Smooth muscle cell of the brain vasculature (primary cell): ENCODE data around the gene UBASH3A.

Experiments
- DNase-seq: peaks from one replicate; pipeline ENCODE4 v3.0.0-alpha.2; 2012; ENCODE audit warnings: low read depth, low spot score

The UBASH3A gene

GRCh38 chr21:42374457-42374856 is 29.2 kb upstream of the UBASH3A start:
- no peak for DNase-seq

DNA sequence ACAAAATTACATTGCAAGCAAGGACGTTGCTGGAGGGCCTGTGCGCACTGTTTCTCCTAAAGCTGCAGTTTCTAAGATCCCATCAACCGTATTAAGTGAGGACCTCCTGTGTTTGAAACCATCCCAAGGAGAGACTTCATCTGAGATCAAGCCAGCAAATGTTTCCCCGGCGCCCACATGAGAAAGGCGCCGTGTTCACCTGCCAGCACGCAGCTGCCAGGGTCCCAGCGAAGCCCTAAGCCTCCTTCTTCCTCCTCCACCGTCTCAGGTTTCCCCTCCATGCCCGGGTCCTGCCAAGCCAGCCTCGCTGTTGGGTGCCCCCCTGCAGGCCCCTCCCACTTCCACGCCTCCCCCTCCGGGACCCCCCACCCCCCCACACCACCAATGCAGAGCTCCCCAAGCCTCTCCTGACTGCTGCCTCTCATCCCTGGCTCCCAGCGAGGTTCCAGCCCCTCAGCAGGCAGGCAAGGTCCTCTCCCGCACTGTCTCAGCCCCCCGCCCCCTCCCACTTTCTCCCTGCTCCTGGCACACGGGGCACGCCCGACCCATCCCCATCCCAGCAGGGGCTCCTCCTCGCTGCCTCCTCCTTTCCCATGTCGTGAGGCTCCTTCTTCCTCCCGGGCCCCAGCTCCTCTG is 28.7 kb upstream of the UBASH3A start:
- DNase-seq: no peak

GRCh38 chr21:42375506-42375905 is 28.2 kb upstream of the UBASH3A start:
- no peak for DNase-seq

DNA sequence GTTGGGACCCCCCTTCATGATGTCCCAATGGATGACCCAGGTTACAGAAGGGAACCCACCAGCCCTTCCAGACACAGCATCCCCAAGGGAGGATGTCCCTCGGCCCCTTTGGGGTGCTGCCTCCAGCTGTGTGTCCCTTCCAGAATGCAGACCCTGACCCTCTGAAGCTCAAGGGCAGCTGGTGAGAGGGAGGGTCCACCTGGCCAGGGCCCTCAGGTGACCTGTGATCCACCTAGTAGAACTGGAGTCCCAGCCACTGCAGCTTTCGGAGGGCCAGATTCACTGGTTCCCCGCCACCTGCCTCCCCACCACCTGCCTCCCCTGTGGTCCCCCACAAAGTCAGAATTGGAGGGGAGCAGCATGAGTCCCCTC is 27.8 kb upstream of the UBASH3A start:
- DNase-seq: no peak

- DNase-seq: no peak
Observed at GRCh38 chr21:42376338-42376982, 27.2 kb upstream of the UBASH3A start.

- no peak for DNase-seq
Observed at GRCh38 chr21:42377211-42377950, 26.3 kb upstream of the UBASH3A start.

DNA sequence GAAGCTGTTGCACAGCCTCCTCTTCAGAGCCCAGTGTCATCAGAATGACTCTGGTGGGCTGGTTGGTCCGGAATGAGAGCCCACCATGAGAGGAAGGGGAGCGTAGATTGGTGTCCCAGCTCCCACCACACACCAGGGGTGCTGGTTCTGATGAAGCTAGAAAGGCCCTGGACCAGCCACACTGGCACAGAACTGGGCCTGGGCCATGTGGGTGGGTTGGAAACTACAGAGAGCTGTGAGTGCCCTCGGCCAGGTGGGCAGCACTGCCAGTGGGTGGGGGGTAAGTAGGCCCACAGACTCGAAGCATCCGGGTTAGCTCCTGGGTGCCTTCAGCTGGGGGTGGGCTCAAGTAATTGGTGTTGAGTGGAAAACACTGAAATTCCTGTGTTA is 25.8 kb upstream of the UBASH3A start:
- DNase-seq: no peak

DNA sequence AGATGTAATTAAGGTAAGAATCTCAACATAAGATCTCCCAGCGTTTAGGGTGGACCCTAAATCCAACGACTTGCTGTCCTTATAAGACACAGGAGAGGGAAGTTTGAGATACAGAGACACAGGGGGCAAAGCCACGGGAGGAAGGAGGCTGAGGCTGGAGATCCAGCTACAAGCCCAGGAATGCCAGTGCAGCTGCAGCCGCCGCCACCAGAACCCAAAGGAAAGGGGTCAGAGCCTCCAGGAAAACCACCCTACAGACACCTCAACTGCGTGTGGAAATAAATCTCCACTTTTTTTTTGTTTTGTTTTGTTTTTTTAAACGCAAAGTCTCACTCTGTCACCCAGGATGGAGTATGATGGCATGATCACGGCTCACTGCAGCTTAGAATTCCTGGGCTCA is 25.3 kb upstream of the UBASH3A start:
- DNase-seq: no peak

GRCh38 chr21:42379426-42380215 is 24.1 kb upstream of the UBASH3A start:
- DNase-seq: no peak

DNA sequence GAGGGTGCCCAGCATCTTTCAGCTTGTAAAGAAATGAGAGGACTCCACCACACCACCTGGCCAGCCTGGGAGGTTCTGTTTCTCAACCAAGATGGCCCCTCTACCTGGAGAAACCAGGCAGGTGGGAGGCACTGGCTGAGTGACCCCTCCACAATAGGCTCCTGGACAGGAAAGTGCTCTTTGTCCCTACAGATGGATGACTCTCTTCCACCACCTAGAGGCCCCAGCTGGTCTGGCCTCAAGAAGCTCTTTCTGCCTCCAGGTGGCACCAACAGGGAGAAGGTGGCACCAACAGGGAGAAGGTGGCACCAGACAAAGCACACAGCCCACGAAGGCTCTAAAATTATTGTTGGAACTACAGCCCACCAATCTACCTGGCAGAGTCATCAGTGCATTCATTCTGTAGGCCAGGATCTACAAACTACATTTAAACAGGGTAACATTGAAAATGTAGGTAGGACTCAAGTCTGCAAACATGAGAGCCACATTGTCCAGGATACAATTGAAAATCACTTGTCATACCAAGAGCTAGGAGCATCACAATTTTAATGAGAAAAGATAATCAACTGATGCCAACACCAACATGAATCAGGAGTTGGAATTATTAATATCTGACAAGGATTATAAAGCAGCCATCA is 22.2 kb upstream of the UBASH3A start:
- DNase-seq: no peak

DNA sequence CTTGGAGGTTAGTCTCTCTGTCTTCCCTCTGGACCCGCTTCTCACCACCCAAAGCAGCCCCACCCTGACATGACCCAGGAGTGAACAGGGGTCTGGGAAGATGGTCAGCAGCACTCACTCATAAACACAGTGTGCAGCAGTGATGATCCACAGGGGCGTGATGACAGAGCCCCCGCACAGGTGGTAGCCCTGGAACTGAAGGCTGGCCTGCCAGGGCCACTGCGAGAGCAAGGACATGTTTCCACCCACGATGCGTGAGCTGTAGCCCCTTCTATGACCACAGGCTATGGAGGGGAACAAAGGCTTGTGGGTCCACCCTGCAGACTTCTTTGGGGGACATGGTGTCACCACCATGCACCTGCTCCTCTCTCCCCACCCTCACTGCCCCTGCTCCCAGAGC is 20.8 kb upstream of the UBASH3A start:
- DNase-seq: no peak

DNA sequence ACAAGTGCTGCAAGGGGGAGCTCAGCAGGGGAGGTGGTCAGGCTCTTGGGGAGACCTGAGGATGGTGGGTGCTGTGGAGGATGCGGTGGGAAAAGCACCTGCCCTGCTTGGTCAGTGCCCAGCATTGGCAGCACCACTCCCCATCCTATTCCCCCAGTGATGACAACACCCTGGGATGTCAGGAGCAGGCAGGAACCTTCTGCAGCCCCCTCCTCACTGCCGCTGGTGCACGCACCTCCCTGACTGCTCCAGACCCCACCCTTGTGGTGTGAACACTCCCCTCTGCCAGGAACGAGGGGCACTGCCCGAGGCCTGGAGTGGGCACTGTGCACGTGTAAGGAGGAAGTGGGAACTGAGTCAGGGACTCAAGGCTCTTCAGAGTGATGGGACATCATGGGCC is 20.4 kb upstream of the UBASH3A start:
- DNase-seq: no peak

DNA sequence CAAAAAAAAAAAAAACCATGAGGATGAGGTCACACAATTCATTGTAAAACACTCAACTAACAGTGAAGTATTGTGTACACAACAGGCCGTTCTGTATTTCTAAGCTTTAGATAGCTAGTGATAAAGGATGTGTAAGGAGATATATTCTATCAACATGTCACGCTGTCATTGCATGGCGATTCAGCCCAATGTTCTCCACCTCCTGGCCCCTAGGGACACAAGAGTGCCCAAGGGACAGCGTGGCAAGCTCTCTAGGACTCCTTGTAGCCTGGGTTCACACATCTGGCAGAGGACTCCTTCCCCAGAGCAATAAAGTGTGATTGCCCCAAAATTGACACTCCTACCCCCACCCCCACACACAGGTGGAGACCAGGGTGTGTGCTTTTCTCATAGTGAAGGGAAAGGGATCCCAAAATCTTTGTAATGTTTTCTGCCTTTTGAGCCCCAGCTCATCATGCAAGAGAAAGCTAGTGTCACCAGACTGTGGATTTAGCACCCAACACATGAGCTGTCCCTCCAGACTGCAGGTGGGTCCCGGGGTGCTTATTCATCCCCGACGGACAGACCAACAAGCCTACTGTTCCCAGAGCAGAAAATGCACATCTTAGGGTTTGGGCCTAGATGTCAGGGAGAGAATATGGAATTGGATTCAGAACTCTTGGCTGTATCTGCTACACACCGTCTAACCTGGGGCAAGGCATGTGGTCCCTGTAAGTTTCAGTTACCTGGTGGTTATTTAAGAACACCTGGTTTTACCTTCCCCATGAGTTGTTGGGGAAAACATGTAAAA is 19.4 kb upstream of the UBASH3A start:
- DNase-seq: no peak

GRCh38 chr21:42384989-42385388 is 18.7 kb upstream of the UBASH3A start:
- no peak for DNase-seq

DNA sequence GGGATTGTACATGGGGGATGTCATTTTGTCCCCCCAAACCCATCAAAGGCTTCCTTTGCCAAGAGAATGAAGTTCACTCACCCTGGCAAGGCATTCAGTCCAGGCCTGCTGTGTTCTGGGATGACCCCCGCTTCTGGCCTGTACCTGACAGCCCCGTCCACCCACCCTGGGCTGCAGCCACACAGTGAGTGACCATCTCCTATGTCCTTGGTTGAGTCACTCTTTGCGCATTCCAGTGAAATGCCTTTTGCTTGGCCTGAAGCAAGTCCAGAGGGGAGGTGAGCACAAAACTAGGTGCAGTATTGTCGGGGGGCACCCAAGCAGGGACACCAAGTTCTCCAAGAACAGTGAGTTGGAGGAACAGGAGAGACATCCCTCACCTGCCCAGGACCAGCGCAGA is 18.1 kb upstream of the UBASH3A start:
- no peak for DNase-seq

- no peak for DNase-seq
Observed at GRCh38 chr21:42386034-42386591, 17.6 kb upstream of the UBASH3A start.

- DNase-seq: no peak
Observed at GRCh38 chr21:42387164-42387563, 16.5 kb upstream of the UBASH3A start.

DNA sequence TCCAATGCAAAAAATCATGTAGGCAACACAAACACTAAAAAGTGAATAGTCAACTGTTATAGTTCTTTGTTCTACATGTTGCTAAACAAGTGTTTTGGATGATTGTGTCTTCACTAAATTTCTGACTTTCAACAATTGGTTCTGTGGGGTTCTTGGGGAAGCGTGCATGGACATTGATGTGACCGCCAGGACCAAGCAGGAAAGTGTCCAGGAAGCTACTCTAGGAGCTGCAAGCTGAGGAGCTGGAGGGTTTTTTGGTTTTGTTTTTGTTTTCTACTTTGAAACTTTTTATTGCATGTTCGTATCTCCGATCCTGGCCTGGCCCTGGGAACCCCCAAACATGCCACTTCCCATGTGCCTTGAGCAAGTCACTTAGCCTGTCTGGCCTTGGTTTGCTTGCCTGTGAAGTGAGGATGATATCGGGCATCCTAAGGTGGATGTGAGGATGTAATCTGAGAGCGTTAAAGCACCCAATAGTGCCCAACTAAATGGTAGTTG is 15.8 kb upstream of the UBASH3A start:
- DNase-seq: no peak

GRCh38 chr21:42388740-42389448 is 14.8 kb upstream of the UBASH3A start:
- no peak for DNase-seq

- DNase-seq: no peak
Observed at GRCh38 chr21:42389449-42389835, 14.3 kb upstream of the UBASH3A start.
